GM12878 (cell line): ENCODE measurements around the gene NSG2. TPM values are rescaled to one million over a fixed set of nuclear protein-coding genes. Genes with fewer than 3 reads are reported as not detected.

ENCODE experiments used
- MTA3 ChIP-seq: IDR thresholded peaks from 2 replicates; pipeline ENCODE4 v1.6.1; 2012; ENCODE audit warnings: low read length, inconsistent platforms, borderline replicate concordance
- TARDBP ChIP-seq: IDR thresholded peaks from 2 replicates; pipeline ENCODE4 v1.6.1; 2016; ENCODE audit warnings: borderline replicate concordance
- polyA plus RNA-seq, 11 experiments: library from polyadenylated mRNA; depleted of rRNA in 4 of 11; unstranded in 6 of 11; stranded (reverse) in 5 of 11; fragments of >200 nt; fragmentation: Nextera tagmentation in 4 of 11; fragmentation: Illumina TruSeq in 1 of 11; extraction: Ambion mirVana in 4 of 11; extraction: Trizol in 1 of 11; gene quantifications; 1 replicate in 1 of 11; 2 replicates in 10 of 11; pipeline versions ENCODE4 v1.2.1 to v1.2.3, GENCODE V29; 2011 to 2016; ENCODE audit warnings: inconsistent platforms in 2 of 11, missing spikeins in 2 of 11, low read depth in 1 of 11
- total RNA-seq, 4 experiments: library from RNA; depleted of rRNA in 3 of 4; stranded (reverse); fragments of >200 nt in 3 of 4; fragmentation: Illumina TruSeq in 1 of 4; extraction: Trizol in 1 of 4; gene quantifications; 2 replicates each; pipeline versions ENCODE4 v1.2.1 to v1.2.3, GENCODE V29; 2013 to 2021
- TF ChIP-seq, protein P1 (sequence below): fragments of 450-650 bp; IDR thresholded peaks from 2 replicates; pipeline ENCODE4 v1.6.1; 2017; ENCODE audit warnings: antibody characterized with exemption, mild to moderate bottlenecking, moderate library complexity
- TF ChIP-seq, protein P2 (sequence below): fragments of 450-650 bp; IDR thresholded peaks from 2 replicates; pipeline ENCODE4 v1.6.1; 2017; ENCODE audit warnings: mild to moderate bottlenecking, moderate library complexity

Gene NSG2
- total and polyA plus RNA-seq, 10 of the 15 experiments (the other 5 are each of a cell fraction or from before 2014, with no cell fraction given) = 0.04 to 0.14 TPM; not detected in 8

DNA sequence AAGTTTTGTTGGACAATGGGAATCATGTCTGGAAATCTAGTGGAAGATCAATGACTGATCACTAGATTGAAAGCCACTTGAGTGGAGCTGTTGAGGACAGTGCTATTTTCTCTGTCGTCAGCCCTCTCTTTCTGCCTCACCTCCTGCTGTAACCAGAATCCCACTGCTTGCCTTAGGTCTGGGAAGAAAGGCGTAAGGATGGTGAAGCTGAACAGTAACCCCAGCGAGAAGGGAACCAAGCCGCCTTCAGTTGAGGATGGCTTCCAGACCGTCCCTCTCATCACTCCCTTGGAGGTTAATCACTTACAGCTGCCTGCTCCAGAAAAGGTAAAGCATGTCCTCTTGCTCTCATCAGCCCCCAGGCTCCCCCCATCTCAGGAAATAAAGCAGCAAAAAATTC, 1.1 kb downstream of the NSG2 start (continued):
- TF ChIP-seq, protein P1, sequence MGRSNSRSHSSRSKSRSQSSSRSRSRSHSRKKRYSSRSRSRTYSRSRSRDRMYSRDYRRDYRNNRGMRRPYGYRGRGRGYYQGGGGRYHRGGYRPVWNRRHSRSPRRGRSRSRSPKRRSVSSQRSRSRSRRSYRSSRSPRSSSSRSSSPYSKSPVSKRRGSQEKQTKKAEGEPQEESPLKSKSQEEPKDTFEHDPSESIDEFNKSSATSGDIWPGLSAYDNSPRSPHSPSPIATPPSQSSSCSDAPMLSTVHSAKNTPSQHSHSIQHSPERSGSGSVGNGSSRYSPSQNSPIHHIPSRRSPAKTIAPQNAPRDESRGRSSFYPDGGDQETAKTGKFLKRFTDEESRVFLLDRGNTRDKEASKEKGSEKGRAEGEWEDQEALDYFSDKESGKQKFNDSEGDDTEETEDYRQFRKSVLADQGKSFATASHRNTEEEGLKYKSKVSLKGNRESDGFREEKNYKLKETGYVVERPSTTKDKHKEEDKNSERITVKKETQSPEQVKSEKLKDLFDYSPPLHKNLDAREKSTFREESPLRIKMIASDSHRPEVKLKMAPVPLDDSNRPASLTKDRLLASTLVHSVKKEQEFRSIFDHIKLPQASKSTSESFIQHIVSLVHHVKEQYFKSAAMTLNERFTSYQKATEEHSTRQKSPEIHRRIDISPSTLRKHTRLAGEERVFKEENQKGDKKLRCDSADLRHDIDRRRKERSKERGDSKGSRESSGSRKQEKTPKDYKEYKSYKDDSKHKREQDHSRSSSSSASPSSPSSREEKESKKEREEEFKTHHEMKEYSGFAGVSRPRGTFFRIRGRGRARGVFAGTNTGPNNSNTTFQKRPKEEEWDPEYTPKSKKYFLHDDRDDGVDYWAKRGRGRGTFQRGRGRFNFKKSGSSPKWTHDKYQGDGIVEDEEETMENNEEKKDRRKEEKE = no peak
- TF ChIP-seq MTA3 (no peak), TARDBP (no peak)
- TF ChIP-seq, protein P2, sequence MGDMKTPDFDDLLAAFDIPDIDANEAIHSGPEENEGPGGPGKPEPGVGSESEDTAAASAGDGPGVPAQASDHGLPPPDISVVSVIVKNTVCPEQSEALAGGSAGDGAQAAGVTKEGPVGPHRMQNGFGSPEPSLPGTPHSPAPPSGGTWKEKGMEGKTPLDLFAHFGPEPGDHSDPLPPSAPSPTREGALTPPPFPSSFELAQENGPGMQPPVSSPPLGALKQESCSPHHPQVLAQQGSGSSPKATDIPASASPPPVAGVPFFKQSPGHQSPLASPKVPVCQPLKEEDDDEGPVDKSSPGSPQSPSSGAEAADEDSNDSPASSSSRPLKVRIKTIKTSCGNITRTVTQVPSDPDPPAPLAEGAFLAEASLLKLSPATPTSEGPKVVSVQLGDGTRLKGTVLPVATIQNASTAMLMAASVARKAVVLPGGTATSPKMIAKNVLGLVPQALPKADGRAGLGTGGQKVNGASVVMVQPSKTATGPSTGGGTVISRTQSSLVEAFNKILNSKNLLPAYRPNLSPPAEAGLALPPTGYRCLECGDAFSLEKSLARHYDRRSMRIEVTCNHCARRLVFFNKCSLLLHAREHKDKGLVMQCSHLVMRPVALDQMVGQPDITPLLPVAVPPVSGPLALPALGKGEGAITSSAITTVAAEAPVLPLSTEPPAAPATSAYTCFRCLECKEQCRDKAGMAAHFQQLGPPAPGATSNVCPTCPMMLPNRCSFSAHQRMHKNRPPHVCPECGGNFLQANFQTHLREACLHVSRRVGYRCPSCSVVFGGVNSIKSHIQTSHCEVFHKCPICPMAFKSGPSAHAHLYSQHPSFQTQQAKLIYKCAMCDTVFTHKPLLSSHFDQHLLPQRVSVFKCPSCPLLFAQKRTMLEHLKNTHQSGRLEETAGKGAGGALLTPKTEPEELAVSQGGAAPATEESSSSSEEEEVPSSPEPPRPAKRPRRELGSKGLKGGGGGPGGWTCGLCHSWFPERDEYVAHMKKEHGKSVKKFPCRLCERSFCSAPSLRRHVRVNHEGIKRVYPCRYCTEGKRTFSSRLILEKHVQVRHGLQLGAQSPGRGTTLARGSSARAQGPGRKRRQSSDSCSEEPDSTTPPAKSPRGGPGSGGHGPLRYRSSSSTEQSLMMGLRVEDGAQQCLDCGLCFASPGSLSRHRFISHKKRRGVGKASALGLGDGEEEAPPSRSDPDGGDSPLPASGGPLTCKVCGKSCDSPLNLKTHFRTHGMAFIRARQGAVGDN = no peak
- TF ChIP-seq, all 136 proteins: peak for 0
